ENCODE measurements around the gene CD1B. TPM values are rescaled to one million over a fixed set of nuclear protein-coding genes. Genes with fewer than 3 reads are reported as not detected.

CD1B gene
- total RNA-seq, result not detected in 2 replicates

GRCh38 chr1:158331481-158332150 lies at the start of gene CD1B:
CD1B (minus strand) TSS chr1:158331531; CDS start chr1:158331423, 108 bp downstream.

GRCh38 chr1:158353303-158354075 lies 22.2 kb upstream of the CD1B start, which contains the start of gene CD1E:
CD1E (plus strand) TSS chr1:158353894; CDS start chr1:158353989, 95 bp downstream.

GRCh38 chr1:158289811-158290210 lies 41.5 kb downstream of the CD1B start, which contains the start of gene CD1C:
CD1C (plus strand) TSS chr1:158289923; CDS start chr1:158290065, 142 bp downstream.

Other genes with a start within 250 kb of the CD1B start
- gene CD1D, start 150.6 kb downstream of the CD1B start, total RNA-seq, result 0.49 and 1.3 TPM in 2 replicates
- not detected in 2 replicates for gene CD1A, start 77.1 kb downstream of the CD1B start, total RNA-seq
- not detected in 2 replicates for gene CD1C, start 41.6 kb downstream of the CD1B start, total RNA-seq
- not detected in 2 replicates for gene CD1E, start 22.4 kb upstream of the CD1B start, total RNA-seq
- not detected in 2 replicates for gene OR10T2, start 67.9 kb upstream of the CD1B start, total RNA-seq
- gene OR10K2, start 94.7 kb upstream of the CD1B start, total RNA-seq, result not detected in 2 replicates
- gene OR10K1, start 130.3 kb upstream of the CD1B start, total RNA-seq, result not detected in 2 replicates
- not detected in 2 replicates for gene OR10R2, start 140.7 kb upstream of the CD1B start, total RNA-seq
- gene OR6Y1, start 222.9 kb upstream of the CD1B start, total RNA-seq, result not detected in 2 replicates
- gene OR6P1, start 239.0 kb upstream of the CD1B start, total RNA-seq, result not detected in 2 replicates
- not detected in 2 replicates for gene OR10X1, start 248.4 kb upstream of the CD1B start, total RNA-seq

All from mesangial cell (primary cell).